ENCODE measurements around the gene ISCU.

DNA sequence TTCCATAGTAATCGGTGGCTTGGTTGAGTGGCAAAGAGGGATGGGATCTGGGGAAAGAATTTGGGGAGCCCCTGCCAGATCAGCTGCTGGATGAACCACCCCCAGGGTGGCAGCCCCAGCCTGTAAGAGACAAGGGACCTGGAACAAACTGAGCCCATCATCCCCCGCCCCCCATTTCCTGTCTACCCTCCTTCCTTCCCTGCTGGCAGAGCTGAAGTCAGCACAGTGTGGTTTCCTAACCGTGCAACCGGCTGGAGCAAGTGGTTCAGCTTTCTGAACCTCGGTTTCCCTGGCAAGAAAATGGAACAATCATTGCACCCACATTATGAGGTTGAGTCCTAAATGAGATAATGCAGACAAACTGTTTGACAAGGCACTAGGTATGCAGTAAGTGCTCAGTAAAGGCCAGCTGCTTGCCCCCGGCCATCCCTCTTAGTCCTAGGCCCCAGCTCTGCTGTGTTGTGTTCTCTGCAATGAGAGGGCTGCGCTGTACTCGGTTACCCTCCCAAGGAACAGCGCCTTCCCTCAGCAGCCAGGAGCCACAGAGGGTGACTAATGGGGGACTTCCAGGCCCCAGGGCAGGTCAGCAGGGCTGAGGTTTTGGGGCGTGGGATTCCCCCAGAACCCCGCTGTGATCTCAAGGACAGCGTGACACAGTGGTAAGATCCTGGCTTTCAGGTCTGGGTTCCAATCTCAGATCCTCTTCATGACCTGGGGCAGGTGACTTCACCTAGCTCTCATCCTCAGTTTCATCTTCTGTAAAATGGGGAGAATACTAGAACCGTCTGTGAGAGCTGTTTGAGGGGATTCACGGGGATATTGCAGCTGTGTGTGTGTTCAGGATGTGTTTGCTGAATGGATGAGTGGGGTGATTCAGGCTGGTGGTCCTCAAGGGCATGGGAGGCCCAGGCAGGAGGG, 54.8 kb downstream of the ISCU start:
- TF ChIP-seq, protein P1, sequence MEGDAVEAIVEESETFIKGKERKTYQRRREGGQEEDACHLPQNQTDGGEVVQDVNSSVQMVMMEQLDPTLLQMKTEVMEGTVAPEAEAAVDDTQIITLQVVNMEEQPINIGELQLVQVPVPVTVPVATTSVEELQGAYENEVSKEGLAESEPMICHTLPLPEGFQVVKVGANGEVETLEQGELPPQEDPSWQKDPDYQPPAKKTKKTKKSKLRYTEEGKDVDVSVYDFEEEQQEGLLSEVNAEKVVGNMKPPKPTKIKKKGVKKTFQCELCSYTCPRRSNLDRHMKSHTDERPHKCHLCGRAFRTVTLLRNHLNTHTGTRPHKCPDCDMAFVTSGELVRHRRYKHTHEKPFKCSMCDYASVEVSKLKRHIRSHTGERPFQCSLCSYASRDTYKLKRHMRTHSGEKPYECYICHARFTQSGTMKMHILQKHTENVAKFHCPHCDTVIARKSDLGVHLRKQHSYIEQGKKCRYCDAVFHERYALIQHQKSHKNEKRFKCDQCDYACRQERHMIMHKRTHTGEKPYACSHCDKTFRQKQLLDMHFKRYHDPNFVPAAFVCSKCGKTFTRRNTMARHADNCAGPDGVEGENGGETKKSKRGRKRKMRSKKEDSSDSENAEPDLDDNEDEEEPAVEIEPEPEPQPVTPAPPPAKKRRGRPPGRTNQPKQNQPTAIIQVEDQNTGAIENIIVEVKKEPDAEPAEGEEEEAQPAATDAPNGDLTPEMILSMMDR (IDR thresholded peaks at IDR 0.05; ENCODE audit: extremely low read depth in 1 of 2, insufficient read depth in 1 of 2, low read depth in 1 of 2, low read length in 2 of 2) = no peak
- TF ChIP-seq, protein P2, sequence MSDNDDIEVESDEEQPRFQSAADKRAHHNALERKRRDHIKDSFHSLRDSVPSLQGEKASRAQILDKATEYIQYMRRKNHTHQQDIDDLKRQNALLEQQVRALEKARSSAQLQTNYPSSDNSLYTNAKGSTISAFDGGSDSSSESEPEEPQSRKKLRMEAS (IDR thresholded peaks at IDR 0.05; ENCODE audit: insufficient read depth, insufficient read length) = no peak
